ENCODE data around the gene C2CD3.
"Not testable (repeated sequence)": the region's sequence is repeated elsewhere in the genome, so short reads cannot be mapped to it uniquely, and the experiment has no call there.

C2CD3 gene

DNA sequence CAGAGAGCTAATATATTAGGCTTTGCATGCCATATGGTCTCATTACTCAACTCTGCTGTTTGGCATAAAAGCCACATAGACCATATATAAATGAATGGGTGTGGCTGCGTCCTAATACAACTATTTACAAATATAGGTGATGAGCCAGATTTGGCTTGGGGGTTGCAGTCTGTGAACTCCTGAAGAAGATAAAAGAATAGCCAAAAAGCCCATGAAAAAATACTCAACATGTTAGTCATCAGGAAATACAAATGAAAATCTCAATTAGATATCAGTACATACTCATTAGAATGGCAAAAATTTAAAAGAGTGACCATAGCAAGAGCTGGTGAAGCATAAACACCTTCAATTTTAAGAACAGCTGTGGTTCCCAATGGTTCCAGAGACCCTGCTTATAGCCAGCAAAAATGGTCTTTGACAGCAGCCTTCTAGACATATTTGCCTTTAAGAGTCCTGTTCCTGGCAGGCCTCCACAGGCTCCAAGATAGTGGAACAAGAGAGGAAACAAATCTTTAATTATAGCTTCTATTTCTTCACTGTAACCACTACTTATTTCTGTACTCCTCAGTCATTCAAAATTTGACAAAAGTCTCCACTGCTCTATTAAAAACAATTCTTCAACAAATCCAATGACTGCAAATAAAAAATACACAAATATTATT, 16.1 kb downstream of the C2CD3 start:
- DNase-seq = no peak

DNA sequence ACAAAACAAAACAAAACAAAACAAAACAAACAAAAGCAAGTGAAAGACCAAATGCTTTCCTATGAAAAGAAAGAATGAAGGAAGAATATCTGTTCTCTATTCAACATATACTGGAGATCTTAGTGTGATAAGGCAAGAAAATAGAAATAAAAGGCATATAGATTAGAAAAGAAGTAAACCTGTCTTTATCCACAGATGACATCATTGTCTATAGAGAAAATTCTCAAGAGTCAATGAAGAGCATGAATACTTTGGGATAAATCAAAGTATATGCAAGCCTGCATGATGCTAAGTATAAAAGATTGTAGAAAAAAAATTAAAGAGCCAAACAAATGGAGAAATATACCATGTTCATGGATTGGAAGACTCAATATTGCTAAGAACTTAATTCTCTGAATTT, 17.6 kb downstream of the C2CD3 start:
- no peak for DNase-seq

DNA sequence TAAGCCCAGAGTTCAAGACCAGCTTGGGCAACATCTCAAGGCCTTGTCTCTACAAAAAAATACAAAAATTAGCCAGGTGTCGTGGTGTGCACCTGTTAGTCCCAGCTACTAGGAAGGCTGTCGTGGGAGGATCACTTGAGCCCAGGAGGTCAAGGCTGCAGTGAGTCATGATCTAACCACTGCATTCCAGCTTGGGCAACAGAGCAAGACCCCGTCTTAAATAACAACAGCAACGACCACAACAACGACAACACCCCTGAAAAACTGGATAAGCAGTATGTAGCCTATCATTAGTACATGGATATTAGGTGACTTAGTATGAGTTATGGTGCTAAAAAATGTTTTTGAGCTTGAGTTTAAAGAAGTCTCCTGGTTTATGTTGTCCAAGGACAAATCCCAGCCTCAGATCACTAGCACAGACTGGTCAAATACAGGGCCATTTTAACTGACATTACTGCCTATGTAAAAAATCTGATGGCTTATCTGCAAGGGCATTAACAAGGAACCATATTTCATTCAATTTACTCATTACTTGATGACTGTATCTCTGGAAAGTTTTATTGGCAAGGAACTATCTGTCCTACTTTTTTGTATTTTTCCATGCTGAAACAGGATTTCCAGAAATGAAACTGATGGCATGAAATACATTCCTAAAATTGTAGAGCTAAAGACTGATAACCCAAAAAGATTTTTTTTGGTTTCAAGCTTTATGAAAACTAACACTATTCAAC, 23.4 kb downstream of the C2CD3 start:
- no peak for DNase-seq

DNA sequence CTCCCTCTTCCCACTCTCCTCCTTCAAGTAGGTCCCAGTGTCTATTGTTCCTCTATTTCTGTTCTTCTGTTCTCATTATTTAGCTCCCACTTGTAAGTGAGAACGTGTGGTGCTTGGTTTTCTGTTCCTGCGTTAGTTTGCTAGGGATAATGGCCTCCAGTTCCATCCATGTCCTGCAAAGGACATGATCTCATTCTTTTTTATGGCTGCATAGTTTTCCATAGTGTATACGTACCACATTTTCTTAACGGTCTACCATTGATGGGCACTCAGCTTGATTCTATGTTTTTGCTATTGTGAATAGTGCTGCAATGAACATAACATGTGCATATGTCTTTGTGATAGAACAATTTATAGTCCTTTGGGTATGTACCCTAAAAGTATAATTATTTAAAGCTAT, 26.2 kb downstream of the C2CD3 start:
- no peak for DNase-seq

DNA sequence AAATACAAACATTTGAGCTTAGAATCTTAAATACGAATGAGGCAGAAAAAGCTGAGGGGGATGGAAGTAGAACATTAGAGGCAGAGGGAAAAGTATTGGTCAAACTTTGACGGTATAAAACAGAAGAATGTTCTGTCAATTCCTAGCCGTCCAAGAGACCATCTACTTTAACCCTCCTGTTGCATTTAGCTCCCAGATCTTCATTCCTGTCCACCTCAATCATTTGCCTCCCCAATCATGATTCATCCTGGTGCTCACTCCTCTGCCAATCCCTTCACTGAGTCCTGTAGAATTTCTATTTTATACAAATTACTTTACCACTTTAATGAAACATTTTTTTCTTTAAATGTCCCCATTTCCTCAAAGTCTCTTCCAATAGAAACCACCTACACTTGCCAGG, 28.2 kb downstream of the C2CD3 start:
- no peak for DNase-seq

DNA sequence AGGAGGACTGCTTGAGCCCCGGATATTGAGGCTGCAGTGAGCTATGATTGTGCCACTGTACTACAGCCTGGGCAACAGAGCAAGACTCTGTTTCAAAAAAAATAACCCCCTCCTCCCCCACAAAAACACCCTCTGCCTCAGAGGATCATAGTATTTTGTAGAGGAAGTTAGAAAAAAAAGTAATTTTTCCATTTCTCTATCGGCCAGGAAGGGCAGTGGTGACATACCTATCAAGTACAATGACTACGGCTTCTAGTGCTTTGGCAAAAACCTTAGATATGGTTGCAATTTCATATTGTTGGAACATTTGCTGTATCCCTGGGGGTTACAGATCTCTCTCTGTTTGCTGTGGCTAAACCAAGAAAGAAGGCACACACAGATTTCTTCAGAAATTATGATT, 28.9 kb downstream of the C2CD3 start:
- no peak for DNase-seq

DNA sequence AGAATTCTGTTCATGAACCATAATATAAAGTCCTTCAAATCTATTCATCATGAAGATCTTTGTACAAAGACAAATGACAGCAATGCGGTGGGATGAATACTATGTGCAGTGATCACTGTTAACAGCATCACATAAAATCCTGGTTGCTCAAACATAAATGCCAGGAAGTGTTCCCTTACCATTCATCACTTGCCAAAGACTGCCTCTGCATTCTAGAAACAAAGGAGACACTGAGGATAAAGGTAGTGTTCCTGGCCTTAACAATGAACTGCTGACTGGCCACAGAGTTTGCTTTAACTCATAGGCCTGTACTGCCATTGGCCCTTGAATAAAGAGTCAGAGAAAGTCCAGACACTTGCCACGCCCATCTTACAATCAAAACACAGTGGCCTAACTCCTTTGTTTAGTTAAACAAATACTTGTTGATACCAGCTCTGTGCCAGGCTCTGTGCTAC, 29.5 kb downstream of the C2CD3 start:
- DNase-seq = no peak

DNA sequence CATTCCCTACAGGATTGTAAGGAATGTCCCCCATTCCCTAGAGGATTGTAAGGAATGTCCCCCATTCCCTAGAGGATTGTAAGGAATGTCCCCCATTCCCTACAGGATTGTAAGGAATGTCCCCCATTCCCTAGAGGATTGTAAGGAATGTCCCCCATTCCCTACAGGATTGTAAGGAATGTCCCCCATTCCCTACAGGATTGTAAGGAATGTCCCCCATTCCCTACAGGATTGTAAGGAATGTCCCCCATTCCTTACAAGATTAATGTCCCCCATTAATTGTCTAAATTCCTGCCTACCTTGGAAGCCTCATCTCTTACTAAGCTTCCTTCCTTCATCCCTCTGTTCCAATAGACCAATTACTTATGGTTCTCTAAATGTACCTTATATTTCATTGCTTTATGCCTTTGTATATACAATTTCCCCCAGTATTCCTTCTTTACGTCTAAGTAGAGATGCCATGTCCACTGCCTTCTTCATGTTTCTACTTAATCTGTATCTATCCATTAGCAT, 30.8 kb downstream of the C2CD3 start:
- DNase-seq = not testable (repeated sequence)

DNA sequence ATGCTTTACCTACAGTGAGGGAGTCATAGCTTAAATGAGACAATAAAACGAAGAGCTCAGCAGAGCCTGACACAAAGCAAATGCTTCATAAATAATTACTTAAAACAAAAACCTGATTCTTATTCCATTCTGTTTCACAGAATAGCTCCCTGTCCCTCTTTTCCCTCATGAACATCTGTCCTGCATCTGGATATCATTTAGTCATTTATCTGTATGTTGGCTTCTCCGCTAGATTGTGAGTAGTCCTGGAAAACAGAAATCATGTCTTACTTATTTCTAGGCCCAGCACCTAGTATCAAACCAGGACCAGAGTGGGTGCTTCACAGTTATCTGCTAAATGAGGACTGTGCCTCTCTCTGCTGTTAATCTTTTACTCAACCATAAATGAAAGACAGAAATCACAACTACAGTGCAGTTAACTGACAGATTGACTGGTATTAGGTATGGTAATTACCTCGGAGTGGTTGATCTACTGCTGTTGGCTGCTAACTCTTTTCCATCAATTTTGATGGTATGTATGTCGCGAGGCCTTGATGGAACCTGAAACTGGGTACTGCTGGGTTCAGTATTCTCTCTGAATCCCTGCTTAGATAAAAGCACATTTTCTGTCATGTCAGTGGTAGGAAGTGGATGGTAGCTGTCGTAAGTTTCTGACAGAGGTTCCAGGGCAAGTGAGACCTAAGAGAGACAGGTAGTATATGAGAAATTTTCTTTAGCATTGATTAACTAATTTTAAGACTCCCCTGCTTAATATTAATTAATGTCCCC, 31.5 kb downstream of the C2CD3 start:
- no peak for DNase-seq

DNA sequence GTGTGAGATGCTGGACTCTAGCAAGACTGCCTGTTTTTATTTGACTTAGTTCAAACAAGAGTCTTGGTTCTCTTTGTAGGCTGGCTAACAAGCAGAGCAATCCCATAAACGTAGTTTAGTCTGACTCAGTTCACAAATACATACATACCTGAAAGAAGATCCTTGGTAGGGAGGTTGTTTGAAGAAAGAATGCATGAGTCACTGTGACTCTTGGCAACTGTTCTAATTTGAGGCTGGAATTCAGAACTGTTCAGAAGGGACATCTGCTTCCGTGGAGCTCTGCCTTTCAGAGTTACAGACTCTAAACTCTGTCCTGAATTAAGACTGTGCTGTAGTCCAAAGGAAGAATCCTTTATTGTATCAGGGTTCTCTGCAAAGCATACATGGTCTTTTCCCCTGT, 32.2 kb downstream of the C2CD3 start:
- no peak for DNase-seq

DNA sequence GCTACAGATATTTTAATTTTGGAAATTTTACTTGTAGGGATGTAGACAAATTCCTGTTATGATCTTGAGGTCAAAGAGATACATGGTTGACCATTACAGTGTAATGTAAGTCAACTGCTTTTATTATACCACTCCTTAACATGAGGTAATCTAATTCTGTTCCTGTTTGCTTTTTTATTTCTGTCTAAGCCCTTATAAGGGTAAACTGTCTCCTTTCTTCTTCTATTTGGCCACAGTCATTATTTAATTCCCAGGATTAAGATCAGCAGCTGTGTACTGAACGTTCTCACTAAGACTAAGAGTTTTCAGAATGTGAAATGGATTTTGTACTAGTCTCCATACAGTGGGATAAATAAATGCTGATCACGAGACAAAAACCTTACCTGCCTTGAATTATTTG, 32.8 kb downstream of the C2CD3 start:
- no peak for DNase-seq

DNA sequence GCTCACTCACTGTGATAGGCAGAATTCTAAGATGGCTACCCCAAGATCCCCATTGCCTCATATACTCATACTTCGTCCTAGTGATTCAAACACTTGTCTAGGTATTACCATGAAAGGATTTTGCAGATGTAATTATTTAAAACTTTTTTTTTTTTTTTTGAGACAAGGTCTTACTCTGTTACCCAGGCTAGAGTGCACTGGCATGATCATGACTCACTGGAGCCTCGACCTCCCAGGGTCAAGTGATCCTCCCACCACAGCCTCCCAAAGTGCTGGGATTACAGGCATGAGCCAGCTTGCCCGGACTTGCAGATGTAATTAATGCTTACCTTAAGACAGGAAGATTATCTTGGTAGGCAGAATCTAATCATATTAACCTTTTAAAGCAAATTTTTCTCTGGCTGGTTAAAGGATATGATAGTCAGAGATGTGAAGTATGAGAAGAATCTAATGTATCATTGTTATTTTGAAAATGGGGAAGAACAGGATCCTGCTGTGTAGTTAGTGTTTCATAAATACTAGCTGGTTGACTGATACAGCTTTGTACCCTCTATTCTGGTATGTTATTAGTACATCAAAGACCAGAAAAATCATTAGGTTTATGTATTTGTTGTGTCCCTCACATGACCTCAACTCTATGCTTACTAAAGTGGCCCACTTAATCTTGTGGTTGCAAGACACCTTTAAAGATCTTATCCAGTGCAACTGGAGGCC, 35.5 kb downstream of the C2CD3 start:
- DNase-seq = no peak

DNA sequence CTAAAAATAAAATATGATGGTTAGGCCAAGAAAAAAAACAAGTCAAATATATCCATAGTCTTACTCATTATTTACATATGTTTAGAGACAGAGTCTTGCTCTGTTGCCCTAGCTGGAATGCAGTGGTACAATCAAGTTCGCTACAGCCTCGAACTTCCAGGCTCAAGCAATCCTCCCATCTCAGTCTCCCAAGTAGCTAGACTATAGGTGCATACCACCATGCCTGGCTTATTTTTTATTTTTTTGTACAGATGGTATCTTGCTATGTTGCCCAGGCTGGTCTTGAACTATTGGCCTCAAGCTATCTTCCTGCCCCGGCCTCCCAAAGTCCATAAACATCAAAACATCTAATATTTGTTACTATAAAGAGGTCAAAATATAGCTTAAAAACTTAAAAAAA, 36.1 kb downstream of the C2CD3 start:
- no peak for DNase-seq

DNA sequence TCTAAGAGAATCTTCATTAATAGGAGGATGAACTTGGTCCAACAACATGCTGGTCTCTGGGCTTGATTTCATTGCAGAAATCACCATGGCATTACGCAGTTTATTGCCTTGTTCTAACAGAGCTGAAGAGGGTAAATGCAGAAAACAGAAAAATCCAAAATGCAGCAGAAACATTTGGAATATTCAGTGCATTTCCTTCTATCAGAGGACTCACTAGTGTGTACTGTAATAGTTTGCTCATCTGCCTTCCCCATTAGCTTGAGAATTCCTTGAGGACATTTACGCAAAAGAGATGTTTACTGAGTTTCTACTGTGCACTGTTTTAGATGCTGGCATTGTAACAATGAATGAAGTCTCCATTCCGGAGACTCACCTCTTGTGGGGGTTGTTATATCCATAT, 37.4 kb downstream of the C2CD3 start:
- DNase-seq = no peak

DNA sequence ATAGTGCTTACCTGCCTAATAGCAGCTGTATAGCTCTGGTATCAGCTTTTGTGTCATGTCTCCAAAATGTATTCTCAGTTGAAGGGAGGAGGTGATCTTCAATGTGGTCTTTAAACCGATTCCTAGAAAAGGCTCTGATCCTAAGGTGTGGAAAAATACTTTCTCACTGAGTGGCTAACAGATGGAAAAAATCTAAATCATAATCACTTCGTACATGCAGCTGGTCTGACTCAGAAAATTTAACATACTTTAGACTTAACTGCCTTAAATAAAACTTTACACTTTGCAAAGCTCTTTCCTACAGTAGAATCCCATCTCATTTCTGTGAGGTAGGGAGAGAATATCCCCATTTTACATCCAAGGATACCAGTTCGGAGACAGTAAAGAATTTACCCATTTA, 38.0 kb downstream of the C2CD3 start:
- no peak for DNase-seq

DNA sequence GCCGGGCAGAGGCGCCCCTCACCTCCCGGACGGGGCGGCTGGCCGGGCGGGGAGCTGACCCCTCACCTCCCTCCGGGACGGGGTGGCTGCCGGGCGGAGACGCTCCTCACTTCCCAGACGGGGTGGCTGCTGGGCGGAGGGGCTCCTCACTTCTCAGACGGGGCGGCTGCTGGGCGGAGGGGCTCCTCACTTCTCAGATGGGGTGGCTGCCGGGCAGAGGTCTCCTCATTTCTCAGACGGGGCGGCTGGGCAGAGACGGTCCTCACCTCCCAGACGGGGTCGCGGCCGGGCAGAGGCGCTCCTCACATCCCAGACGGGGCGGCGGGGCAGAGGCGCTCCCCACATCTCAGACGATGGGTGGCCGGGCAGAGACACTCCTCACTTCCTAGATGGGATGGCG, 41.7 kb downstream of the C2CD3 start:
- not testable (repeated sequence) for DNase-seq

DNA sequence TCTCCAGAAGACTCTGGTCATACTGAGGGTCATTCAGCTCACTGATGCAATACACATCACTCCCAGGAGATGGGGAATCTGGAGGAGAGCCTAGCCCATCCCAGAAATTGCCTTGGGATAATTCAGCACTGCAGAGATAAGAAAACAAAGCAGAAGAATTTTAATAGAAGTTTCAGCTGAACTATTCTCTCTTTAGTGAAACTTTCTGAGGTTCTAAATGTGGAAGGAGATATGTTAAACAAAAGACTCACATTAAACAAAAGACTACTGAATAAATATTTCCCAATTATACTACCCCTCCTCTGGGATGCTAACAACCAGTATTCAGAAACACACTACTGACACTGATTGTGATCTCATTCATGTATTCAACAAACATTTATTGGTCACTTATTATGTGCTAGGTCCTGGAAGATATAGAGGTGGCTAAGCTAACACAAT, 47.8 kb downstream of the C2CD3 start:
- no peak for DNase-seq

DNA sequence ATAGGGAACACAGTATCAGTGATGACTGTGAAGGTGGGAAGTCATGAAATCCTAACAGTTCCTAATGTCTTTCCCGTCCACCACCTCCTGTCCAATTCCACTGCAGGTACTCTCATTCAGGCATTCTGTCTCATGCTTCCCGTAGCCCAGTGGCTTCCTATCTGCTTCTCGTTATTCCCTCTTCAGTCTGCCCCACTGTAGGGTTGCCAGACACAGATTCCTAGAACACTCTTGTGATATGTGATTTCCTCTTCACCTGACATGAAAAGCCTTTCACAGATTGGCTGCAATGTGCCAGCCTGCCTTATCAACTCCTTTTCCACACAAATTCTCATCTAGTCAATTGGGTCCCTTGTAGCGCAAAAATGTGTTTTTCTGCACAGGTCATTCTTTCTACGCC, 49.0 kb downstream of the C2CD3 start:
- no peak for DNase-seq

DNA sequence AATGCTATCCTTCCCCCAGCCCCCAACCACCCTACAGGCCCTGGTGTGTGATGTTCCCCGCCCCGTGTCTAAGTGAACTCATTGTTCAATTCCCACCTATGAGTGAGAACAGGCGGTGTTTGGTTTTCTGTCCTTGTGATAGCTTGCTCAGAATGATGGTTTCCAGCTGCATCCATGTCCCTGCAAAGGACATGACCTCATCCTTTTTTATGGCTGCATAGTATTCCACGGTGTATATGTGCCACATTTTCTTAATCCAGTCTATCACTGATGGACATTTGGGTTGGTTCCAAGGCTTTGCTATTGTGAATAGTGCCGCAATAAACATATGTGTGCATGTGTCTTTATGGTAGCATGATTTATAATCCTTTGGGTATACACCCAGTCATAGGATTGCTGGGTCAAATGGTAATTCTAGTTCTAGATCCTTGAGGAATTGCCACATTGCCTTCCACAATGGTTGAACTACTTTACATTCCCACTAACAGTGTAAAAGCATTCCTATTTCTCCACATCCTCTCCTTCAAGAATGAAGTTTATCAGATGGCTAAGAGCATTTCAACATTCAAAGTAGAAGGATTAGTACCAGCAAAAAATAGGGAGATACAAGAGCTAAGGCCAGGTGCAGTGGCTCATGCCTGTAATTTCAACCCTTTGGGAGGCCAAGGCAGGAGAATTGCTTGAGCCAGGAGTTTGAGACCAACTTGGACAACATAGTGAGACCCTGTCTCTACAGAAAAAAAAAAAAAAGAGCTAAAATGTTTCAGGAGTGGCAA, 50.4 kb downstream of the C2CD3 start:
- not testable (repeated sequence) for DNase-seq

DNA sequence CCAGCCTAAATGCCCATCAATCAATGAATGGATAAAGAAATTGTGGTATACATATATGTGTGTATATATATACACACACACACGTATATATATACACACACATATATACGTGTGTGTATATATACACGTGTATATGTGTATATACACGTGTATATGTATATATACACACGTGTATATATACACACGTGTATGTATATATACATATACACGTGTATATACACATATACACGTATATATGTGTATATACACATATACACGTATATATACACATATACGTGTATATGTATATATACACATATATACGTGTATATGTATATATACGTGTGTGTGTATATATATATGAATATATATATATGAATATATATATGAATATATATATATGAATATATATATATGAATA, 54.1 kb downstream of the C2CD3 start:
- DNase-seq = no peak

DNA sequence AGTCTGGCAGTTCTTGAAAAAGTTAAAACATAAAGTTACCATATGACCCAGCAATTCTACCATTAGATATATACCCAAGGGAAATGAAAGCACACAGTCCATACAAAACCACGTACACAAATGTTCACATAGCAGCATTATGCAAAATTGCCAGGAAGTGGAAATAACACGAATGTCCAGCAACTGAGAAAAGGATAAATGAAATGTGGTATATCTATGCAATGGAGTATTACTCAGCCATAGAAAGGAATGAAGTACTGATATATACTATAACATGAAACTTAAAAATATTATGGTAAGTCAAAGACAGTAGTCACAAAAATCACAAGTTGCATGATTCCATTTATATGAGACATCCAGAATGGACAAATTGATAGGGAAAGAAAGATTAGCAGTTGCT, 57.9 kb downstream of the C2CD3 start:
- no peak for DNase-seq

DNA sequence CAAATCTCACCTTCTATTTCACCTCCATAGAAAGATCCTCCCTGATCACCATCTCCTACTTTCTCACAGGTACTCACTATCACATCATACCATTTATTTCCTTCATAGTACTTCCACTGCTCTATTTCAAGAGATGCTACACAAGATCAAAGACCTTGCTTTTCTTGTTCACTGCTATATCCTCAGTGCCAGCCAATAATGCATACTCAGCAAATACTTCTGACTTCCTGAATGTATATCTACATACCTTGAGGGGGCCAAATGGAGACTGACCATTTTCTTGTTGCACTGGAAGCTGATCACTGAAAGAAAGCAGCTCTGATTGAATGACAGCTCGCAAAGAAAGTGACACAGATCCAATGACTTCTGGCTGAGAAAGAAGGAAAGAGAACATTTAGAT, 64.7 kb downstream of the C2CD3 start:
- no peak for DNase-seq

All from NCI-H1092 treated with DMSO at 0.1 percent for 48 hours (cell line).